Neural progenitor cell (in vitro differentiated cells): Measurements from ENCODE around the gene DIRAS1.

Experiments
- EZH2 ChIP-seq: fragments of 200-600 bp; sonication (generic); IDR thresholded peaks from 2 replicates; pipeline ENCODE4 v1.6.1; 2017; ENCODE audit warnings: antibody characterized with exemption, mild to moderate bottlenecking, moderate library complexity
- TF ChIP-seq, protein P1 (sequence below): fragments of 200-600 bp; sonication (generic); IDR thresholded peaks from 2 replicates; pipeline ENCODE4 v1.5.1; 2017; ENCODE audit warnings: antibody characterized with exemption, mild to moderate bottlenecking

DNA sequence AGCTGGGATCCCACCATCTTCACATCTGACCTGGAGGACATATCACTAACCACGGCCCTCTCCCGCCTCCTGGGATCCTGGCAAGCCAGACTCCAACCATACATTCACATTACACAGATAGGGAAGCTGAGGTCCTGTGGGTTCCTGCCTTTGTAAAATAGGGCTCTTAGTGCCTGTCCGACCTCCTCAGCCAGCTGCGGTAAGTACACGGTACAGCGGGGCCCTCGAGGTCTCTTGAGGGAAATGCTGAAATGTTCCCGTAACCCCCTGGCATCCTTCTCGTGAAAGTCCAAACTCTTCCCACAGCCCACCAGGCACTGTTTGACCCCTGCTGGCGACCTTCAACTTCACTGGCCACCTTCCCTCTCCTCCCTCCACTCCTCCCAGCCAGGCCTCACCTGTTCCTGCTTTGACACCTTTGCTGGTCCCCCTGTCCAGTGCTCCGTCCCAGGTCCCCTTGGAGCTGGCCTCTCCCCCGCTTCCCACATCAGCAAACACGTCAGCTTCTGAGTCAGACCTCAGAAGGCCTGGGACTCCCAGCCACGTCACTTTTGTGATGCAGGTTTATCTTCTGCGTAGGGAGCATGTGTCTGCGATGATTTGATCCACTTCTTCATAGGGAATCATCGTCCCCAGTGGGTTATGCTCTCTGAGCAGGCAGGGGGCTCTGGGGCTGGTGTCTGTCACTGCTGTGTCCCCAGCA lies 9.8 kb downstream of the DIRAS1 start:
- TF ChIP-seq, protein P1, sequence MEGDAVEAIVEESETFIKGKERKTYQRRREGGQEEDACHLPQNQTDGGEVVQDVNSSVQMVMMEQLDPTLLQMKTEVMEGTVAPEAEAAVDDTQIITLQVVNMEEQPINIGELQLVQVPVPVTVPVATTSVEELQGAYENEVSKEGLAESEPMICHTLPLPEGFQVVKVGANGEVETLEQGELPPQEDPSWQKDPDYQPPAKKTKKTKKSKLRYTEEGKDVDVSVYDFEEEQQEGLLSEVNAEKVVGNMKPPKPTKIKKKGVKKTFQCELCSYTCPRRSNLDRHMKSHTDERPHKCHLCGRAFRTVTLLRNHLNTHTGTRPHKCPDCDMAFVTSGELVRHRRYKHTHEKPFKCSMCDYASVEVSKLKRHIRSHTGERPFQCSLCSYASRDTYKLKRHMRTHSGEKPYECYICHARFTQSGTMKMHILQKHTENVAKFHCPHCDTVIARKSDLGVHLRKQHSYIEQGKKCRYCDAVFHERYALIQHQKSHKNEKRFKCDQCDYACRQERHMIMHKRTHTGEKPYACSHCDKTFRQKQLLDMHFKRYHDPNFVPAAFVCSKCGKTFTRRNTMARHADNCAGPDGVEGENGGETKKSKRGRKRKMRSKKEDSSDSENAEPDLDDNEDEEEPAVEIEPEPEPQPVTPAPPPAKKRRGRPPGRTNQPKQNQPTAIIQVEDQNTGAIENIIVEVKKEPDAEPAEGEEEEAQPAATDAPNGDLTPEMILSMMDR = no peak
- TF ChIP-seq EZH2 = no peak
